GM12873 (cell line): ENCODE measurements around the gene SLX4.

Experiments used
- TF ChIP-seq, protein P1 (sequence below): IDR thresholded peaks from 2 replicates; pipeline ENCODE4 v1.5.1; 2012; ENCODE audit warnings: low read depth, mild to moderate bottlenecking, moderate library complexity, low read length, control low read depth; ENCODE audit not compliant: insufficient read depth; ENCODE audit errors: missing control alignments

SLX4 gene

DNA sequence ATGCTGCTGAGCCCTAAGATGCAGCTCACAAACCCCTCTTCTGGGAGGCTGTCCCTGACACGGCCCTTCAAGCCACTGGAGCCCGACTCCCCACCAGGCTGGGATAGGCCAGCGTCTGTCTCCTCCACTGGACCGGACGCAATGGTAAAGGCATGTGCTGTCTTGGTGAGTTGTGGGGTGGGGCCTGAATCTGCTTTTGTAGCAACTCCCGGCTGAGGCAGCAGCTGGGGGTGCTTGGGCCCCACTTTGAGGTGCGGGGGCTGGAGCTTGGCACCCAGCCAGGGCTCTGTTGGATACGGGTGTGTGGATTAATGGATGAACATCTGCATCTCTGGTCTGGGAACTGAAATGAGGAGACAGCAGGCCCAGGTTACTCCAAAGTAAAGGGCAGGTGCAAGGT, 30.7 kb downstream of the SLX4 start:
- TF ChIP-seq, protein P1, sequence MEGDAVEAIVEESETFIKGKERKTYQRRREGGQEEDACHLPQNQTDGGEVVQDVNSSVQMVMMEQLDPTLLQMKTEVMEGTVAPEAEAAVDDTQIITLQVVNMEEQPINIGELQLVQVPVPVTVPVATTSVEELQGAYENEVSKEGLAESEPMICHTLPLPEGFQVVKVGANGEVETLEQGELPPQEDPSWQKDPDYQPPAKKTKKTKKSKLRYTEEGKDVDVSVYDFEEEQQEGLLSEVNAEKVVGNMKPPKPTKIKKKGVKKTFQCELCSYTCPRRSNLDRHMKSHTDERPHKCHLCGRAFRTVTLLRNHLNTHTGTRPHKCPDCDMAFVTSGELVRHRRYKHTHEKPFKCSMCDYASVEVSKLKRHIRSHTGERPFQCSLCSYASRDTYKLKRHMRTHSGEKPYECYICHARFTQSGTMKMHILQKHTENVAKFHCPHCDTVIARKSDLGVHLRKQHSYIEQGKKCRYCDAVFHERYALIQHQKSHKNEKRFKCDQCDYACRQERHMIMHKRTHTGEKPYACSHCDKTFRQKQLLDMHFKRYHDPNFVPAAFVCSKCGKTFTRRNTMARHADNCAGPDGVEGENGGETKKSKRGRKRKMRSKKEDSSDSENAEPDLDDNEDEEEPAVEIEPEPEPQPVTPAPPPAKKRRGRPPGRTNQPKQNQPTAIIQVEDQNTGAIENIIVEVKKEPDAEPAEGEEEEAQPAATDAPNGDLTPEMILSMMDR = no peak

DNA sequence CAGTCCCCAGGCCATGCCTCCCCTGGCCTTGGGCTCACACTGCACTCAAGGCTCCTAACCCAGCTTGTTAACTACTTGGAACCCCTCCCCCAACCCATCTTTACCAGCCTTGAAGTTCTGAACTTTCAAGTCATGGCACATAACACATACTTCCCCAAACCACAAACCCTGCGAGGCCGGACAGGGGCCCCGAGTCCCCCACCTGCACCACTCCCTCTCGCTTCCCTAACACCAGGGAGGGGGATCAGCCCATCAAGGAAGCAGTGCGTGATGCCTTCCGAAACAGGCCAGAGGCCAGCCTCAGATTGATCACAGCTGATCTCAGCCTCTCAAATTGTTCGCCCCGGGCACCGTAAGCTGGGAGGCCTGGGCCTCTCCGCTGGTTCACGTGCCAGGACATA, 31.2 kb downstream of the SLX4 start:
- TF ChIP-seq, protein P1 = no peak

DNA sequence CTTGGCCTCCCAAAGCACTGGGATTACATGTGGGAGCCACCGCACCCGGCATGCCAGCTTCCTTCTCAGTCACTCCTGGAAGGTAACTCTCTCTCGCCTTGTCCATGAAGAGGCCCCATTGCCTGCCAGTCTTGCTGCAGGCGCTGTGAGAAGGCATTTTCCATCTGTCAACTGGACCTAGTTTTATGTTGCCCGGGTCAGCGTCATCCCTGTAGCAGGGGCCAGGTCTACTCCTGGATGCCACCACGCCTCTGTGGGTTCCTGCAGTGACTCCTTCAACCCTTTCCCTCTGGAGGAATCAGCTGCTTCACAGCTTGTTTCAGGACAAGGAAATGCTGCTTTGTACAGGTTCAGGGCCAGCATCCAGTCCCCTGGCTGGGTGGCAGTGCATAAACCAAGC, 31.6 kb downstream of the SLX4 start:
- TF ChIP-seq, protein P1 = no peak

DNA sequence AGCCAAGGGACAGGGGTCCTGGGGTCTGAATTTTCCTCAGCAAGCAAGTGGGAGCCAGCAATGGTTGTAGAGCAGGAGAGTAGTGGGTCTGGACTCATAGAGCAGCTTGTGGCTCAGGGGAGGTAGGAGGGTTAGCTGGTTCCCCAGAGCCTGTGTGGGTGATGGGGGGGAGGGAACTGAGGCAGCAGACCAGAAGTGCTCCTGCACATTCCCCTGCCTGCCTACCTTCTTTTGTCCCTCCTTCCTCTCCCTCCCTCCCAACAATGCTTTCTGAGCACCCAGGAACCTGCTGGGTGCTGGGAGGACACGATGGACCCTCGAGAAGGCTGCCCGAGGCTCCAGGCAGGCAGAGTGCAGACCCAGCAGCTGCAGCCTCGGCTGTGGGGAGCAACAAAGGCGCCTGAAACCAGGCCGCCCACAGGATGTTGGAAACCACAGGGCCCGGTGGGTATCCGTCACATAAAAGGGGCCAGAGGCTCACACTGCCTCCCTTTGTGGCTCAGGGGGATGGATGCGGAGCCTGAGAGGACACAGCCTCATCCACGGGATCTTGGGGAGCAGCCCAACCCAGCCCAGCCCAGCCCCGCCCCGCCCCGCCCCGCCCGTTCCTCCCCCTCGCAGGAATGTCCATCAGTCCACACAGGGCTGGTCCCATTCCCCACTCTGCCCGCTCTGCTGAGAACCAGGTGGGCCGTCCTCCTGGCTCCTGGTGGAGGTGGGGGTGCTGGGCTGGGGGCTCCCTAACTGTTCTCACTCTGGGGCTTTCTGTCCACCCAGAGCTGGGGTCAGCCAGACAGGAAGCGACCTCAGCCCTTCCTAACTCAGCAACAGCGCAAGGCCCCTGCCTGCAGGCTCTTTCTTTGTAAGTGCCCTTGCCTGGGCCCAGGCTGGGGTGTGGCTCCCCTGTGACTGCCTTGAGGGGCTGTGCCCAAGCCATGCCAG, 32.5 kb downstream of the SLX4 start:
- TF ChIP-seq, protein P1 = no peak

DNA sequence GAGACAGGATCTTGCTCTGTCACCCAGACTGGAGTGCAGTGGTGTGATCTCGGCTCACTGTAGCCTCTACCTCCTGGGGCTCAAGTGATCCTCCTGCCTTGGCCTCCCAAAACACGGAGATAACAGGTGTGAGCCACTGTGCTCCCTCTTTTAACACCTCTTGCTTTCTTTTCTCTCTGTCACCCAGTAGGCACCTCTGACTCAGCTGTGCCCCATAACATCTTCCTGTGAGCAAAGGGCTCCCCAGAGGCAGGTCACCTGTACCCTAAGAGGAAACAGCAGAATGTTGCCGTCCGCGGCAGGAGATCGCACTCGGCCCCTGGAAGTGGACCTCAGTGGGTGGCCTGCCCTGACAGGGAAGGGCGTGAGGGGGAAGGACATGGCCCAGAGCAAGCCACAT, 33.3 kb downstream of the SLX4 start:
- TF ChIP-seq, protein P1 = no peak

DNA sequence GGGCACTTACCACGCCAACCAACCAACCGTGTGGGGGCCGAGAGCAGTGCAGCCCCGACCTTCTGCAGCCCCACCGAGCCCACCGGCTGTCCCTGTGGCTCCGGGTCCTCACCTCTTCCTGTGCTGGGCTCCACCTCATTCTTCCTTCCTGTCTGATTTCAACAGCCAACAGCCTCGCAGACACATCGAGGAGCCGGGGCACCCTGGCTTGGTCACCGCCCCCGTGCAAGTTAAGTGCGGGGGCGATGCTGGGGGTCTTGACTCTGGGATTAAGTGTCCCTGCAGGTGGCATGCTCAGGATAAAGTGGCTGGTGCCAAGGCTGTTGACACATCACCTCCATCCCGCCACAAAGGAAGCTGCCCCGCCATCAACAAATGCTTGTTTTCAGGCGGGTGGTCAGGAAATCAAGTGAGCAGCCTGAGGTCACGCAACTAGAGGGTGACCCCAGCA, 34.1 kb downstream of the SLX4 start, which contains the start of gene NLRC3:
Gene NLRC3, minus strand, starts transcription at position 102 of the 451 bp plus-strand sequence. CDS start 12,367 bp downstream, outside the sequence.
- TF ChIP-seq, protein P1 = no peak

DNA sequence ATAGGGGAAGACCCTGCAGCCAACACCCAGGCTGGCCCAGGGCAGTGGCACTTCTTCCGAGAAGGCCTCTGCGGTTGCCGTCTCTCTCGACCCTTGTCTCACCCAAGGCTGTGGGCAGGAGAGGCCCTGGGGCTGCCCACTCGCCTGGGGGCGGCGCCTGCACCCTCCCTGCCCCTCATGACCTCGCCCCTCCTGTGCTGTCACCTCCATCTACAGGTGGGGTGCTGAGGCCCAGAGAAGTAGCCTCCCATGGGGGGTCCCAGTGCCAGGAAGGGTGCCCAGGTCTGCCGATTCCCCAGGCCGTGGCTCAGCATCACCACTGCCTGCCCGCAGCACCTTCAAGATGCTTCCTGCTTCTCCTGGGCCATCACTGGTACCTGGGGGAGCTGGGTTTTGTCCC, 35.2 kb downstream of the SLX4 start:
- TF ChIP-seq, protein P1 = no peak
